ENCODE data around the gene CKS1B. TPM values are rescaled to one million over a fixed set of nuclear protein-coding genes. Genes with fewer than 3 reads are reported as not detected.

Gene CKS1B
- total RNA-seq, 2 donors from 2014 or later: 49.5 to 76.5 TPM

DNA sequence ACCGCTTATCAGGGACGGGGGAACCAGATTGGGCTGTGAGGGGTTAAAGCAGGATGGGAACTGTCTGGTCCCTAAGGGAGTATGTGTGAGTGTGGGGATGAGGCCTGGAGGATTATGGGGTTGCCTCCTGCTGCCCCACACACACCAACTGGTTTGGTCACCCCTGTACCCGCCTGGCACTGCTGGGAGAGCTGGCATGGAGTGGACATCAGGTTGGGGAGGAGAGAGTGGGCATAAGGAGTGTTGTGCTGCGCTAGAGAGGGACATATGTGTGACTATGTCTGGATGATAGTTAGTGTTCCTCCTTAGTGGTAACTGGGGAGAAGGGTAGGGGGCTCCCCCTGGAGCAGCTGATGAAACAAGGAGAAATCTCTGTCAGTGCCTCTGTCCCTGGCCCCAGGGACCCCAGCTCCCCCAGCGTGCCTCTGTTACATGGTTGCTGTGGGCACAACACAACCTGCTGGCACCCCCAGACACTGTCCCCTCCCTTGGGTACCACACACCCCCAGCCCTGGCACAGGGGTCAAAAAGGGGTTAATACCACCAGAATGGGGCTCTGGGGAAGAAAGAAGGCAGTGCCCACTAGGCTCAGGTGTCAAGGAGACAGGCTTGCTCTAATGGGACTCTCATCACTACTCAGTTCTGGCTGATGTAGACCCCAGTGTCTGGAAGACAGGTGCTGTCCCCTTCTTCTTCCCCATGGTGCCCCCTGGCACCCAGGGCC lies 30.0 kb downstream of the CKS1B start:
- peak overlapping the region; percentile 83 for H3K4me3 ChIP-seq
- H3K9me3 ChIP-seq: no peaks in the 10 kb centered on the region
- intact Hi-C loops (cut with DNase I): no loop called here
- peaks cover 33% of the 10 kb centered on the region for H3K4me1 ChIP-seq
- H3K27me3 ChIP-seq: no peaks in the 10 kb centered on the region
- peak overlapping the region; percentile 94 for H3K27ac ChIP-seq
- H3K36me3 ChIP-seq: no peaks in the 10 kb centered on the region
- peak; percentile 46 for DNase-seq
- TF ChIP-seq, protein P1, sequence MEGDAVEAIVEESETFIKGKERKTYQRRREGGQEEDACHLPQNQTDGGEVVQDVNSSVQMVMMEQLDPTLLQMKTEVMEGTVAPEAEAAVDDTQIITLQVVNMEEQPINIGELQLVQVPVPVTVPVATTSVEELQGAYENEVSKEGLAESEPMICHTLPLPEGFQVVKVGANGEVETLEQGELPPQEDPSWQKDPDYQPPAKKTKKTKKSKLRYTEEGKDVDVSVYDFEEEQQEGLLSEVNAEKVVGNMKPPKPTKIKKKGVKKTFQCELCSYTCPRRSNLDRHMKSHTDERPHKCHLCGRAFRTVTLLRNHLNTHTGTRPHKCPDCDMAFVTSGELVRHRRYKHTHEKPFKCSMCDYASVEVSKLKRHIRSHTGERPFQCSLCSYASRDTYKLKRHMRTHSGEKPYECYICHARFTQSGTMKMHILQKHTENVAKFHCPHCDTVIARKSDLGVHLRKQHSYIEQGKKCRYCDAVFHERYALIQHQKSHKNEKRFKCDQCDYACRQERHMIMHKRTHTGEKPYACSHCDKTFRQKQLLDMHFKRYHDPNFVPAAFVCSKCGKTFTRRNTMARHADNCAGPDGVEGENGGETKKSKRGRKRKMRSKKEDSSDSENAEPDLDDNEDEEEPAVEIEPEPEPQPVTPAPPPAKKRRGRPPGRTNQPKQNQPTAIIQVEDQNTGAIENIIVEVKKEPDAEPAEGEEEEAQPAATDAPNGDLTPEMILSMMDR (IDR thresholded peaks at IDR 0.05): no peak
- H3K9ac ChIP-seq (ENCODE audit: low read depth in 2 of 2, low read length in 2 of 2): peak overlapping the region; percentile 97 to 100

DNA sequence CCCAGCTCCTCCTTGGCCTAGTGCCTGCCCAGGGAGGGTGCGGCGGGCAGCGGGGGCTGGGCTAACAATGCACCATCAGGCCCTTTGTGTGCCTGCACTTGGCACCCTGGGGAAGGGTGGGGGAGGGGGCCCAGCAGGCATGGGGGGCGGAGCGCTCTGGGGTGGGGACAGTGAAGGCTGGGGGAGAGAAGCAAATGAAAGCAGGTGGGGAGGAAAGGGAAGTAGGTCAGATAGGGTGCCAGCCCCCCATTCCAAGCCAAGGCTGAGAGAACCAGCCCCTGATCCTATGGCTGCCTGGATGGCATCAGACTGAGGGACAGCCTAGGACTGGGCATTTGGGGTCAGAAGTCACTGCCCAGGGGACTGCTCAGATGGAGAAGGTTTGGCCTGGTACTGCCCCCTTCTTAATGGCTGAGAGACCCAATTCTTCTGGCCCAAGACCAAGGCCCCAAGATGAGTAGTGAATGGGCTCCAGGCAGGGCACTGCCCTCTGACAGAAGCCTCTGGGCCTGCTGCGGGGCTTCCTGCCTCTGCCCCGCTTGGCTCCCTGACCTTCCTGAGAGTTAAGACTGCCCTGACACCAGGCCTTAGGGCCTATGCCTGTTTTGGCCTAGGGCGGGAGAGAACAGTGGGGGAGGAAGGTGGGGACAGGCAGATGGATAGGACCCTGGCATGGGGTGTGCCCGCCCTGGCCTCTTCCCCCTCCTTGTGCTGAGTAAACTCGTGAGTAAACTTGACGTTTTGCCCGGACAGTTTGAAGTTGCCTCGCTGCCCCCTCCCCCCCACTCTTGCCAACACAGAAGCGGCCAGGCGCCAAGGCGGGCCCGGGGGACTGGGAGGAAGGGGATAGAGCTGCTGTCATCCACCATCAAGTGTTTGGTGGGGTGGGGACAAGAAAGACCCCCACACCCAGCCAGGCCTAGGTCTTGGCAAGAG lies 30.9 kb downstream of the CKS1B start:
- Histone ChIP-seq H3K36me3 (no peaks in the 10 kb centered on the region), H3K4me3 (peak overlapping the region; percentile 83), H3K27me3 (no peaks in the 10 kb centered on the region), H3K9me3 (no peaks in the 10 kb centered on the region), H3K4me1 (peaks cover 29% of the 10 kb centered on the region), H3K27ac (peak overlapping the region; percentile 94), H3K9ac (ENCODE audit: low read depth in 2 of 2, low read length in 2 of 2) (peak overlapping the region; percentile 97 to 100)
- peak; percentile 91 for DNase-seq
- intact Hi-C loops (cut with DNase I): no loop called here
- TF ChIP-seq, protein P1 (IDR thresholded peaks at IDR 0.05): no peak

GRCh38 chr1:155006601-155007101 lies 32.2 kb downstream of the CKS1B start:
- Histone ChIP-seq H3K4me3 (no peak overlapping the region), H3K4me1 (peaks cover 40% of the 10 kb centered on the region), H3K9me3 (no peaks in the 10 kb centered on the region), H3K9ac (ENCODE audit: low read depth in 2 of 2, low read length in 2 of 2) (peak overlapping the region; percentile 1 to 100), H3K36me3 (no peaks in the 10 kb centered on the region), H3K27me3 (no peaks in the 10 kb centered on the region), H3K27ac (peak overlapping the region; percentile 94)
- no peak for DNase-seq
- intact Hi-C loops (cut with DNase I): no loop called here
- TF ChIP-seq, protein P1 (IDR thresholded peaks at IDR 0.05): no peak

DNA sequence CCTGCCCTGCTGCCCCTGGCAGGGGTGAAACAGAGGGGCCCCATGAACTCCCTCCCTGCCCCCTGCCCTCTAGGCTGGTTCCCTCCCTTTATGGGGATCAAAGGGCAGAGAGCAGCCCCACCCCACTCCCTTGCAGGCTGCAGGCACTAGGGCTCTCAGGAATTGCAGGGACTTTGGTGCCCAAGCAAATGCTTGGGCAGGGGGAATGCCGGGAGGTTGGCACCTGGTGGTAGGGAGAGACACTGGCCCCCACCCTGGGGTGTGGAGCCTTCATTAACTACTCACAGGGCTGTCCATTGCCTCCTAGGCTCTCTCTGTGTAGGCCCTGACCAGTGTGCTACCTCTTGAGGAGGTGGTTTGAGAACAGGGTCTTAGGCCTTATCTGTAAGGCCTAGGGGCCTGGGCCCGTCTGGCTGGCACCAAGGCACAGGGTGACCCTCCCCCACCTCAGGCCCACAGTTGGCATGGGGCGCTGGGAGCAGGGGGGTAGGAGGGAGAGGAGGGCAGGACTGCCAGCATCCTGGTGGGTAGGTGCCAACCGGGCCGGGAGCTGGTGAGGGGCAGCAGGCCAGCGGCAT lies 32.9 kb downstream of the CKS1B start:
- peak; percentile 93 for DNase-seq
- intact Hi-C loops (cut with DNase I): no loop called here
- Histone ChIP-seq H3K9me3 (no peaks in the 10 kb centered on the region), H3K36me3 (no peaks in the 10 kb centered on the region), H3K27ac (peak overlapping the region; percentile 94), H3K27me3 (no peaks in the 10 kb centered on the region), H3K4me1 (peaks cover 47% of the 10 kb centered on the region), H3K9ac (ENCODE audit: low read depth in 2 of 2, low read length in 2 of 2) (peak overlapping the region; percentile 61 to 100), H3K4me3 (peak overlapping the region; percentile 41)
- TF ChIP-seq, protein P1 (IDR thresholded peaks at IDR 0.05): no peak
